ENCODE data around the gene AP1S1. TPM values are rescaled to one million over a fixed set of nuclear protein-coding genes. Genes with fewer than 3 reads are reported as not detected.
A peak's percentile ranks its signal among the peaks of the same experiment; 100 is the strongest.

Gene AP1S1
- total RNA-seq, 1 donor from 2014 or later: 26.8 TPM

- DNase-seq (ENCODE audit: low spot score) (peak; percentile 74), ATAC-seq (peak; percentile 75)
Measured at GRCh38 chr7:101169838-101170551, 15.7 kb downstream of the AP1S1 start.

DNA sequence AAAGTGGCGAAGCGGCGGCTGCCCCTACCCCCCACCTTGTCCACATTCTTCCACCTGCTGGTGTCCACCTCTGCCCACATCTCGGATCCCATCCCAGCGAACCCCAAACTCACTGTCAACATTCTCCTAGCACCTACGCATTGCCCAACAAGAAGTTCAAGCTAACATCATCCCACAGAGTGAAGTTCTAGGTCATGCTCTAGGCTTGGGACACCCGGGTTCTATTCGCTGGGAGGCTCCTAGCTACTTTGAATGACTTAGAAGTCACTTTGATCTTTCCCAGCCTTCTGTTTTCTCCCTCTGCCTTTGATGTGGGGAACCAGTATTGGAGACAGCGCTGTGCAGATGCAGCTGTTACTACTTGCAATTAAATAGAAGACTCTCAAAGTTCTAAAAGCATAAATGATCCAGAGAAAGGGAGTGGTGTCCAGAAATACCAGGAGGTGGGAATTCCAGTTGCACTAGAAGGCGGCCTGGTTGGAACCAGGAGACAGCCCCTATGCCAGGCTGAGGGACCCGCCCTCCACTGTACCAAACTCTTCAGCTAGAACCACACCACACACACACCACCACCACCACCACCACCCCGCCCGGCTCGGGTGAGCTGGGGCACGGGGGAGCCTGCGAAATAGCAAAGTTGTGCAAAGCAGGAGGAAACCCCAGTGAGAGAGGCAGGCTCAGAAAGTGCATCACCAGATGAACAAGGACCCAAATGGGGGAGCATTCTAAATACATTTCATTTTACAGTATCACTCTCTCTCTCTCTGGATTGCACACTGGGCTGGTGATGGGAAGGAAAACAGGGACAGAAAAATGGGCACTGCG lies 16.6 kb downstream of the AP1S1 start:
- DNase-seq (ENCODE audit: low spot score) (no peak), ATAC-seq (no peak)

GRCh38 chr7:101171442-101171837 lies 17.2 kb downstream of the AP1S1 start:
- no peak for ATAC-seq

GRCh38 chr7:101172005-101172853 lies 18.0 kb downstream of the AP1S1 start:
- no peak for ATAC-seq
- DNase-seq (ENCODE audit: low spot score): no peak

More at GRCh38 chr7:101171442-101171837, 17.2 kb downstream of the AP1S1 start:
- DNase-seq (ENCODE audit: low spot score): no peak

GRCh38 chr7:101172854-101173751 lies 18.8 kb downstream of the AP1S1 start:
- ATAC-seq (peak; percentile 79), DNase-seq (ENCODE audit: low spot score) (peak; percentile 81)

- ATAC-seq: no peak
- no peak for DNase-seq (ENCODE audit: low spot score)
Measured at GRCh38 chr7:101173752-101174244, 19.5 kb downstream of the AP1S1 start.

DNA sequence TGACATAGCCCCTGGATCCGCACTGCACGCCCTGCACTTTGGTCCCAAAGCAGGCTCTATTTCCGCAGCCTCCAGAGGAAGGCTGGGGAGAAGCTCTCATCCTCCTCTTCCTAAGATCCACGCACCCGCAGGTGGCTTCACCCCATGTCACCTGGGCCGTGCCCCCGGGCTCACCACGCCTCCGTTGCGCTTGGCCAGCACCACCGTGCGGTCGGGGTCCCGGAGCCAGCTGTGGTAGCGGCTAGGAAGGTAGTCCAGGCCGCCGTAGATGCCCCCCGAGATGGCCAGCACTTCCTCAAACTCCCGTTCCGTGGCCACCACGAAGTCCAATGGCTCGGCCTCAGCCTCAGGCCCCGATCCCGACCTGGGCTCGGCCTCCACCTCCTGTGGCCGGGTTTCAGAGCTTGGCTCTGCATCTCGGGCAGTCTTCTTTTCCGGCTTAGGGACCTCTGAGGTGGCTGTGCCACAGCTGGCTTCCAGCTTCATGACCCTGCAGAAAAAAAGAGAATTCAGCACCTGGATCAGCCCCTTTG lies 20.1 kb downstream of the AP1S1 start:
- ATAC-seq: no peak

GRCh38 chr7:101175664-101176063 lies 21.4 kb downstream of the AP1S1 start:
- ATAC-seq (peak; percentile 46), DNase-seq (ENCODE audit: low spot score) (no peak)

More for the DNA sequence above, 20.1 kb downstream of the AP1S1 start:
- DNase-seq (ENCODE audit: low spot score): no peak

- no peak for ATAC-seq
- DNase-seq (ENCODE audit: low spot score): no peak
Measured at GRCh38 chr7:101177644-101178043, 23.4 kb downstream of the AP1S1 start.

DNA sequence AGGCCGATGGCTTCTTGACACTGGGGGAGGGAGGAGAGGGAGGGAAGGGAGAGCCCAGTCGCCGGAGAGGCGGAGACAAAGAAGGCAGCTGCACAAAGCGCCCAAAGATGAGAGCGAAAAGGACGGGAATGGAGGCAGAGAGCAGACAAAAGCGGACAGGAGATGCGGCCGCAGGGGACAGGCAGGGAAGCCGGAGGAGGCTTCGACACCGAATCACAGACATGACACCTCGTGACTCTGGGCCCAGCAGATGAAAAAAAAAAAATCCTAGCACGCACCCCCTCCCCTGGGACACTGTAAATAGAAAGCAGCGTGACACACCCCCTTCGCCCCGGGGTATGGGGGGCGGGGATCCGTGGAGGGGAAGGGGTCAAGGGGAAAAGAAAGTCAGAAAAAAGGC lies 24.8 kb downstream of the AP1S1 start:
- no peak for DNase-seq (ENCODE audit: low spot score)
- no peak for ATAC-seq

GRCh38 chr7:101179713-101180112 lies 25.4 kb downstream of the AP1S1 start:
- DNase-seq (ENCODE audit: low spot score) (no peak), ATAC-seq (no peak)

- ATAC-seq: no peak
Measured at GRCh38 chr7:101180130-101180755, 26.0 kb downstream of the AP1S1 start, which contains the start of gene NAT16. NAT16 (minus strand) TSS chr7:101180293; CDS start chr7:101174807, 5,486 bp downstream.

DNA sequence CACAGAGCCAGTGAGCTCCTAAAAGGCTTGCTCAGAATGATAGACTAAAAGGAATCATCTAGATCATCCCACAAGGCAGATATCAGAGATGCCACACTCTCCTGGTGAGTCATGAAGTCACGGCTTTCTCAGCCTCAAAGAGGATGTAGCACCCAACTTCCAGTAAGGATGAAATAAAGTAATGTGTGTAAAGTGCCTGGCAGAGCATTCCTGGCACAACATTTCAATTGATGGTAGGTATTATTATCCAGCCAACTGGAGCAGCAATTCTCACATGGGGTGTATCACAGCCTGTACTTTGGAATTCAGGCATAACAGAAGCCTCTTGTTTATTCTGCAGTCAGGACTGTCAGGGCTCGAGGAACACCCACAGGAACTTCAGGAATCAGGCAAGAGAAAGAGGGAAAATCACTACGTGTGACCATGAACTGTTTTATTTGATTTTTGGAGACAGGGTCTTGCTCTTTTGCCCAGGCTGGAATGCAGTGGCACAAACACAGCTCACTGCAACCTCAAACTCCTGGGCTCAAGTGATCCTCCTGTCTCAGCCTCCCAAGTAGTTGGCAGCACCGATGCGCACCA lies 31.1 kb downstream of the AP1S1 start:
- DNase-seq (ENCODE audit: low spot score): no peak
- ATAC-seq: peak; percentile 45

More at GRCh38 chr7:101180130-101180755, 26.0 kb downstream of the AP1S1 start, which contains the start of gene NAT16:
- no peak for DNase-seq (ENCODE audit: low spot score)

GRCh38 chr7:101186194-101186593 lies 31.9 kb downstream of the AP1S1 start:
- no peak for DNase-seq (ENCODE audit: low spot score)
- no peak for ATAC-seq

- no peak for DNase-seq (ENCODE audit: low spot score)
- no peak for ATAC-seq
Measured at GRCh38 chr7:101186844-101187428, 32.7 kb downstream of the AP1S1 start.

DNA sequence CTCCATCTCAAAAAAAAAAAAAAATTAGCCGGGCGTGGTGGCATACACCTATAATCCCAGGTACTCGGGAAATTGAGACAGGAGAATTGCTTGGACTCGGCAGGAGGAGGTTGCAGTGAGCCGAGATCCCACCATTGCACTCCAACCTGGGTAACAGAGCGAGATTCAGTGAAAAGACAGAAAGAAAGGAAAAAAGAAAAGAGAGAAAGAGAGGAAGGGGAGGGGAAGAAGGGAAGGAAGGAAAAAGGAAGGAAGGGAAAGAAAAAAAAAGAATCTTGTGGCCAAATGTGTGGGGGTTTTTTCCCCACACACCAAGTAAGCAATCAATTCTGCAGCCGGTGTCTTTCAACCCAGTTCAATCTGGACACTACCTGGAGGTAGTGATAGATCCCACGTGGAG lies 34.8 kb downstream of the AP1S1 start:
- DNase-seq (ENCODE audit: low spot score) (no peak), ATAC-seq (no peak)

- DNase-seq (ENCODE audit: low spot score): no peak
- ATAC-seq: no peak
Measured at GRCh38 chr7:101195884-101196283, 41.6 kb downstream of the AP1S1 start.

DNA sequence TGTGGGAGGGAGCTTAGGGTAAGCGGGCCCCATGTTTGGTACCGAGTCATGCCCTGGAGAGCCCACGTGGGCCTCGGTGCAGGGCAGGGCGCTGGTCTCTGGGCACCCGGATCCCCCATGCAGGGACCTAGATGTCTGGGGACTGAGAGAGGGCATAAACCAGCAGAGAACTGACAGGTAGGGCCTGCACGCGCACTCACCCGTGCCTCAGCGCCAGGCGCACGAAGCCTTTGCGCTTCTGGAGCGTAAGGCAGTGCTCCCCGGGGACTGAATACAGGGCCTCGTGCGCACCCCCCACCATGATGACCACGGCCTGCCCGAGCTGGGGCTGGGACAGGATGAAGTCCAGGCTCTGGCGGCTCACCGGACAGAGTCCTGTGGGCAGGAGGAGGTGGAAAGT lies 43.7 kb downstream of the AP1S1 start:
- ATAC-seq (no peak), DNase-seq (ENCODE audit: low spot score) (no peak)
